ENCODE data around the gene AGPAT4.

DNA sequence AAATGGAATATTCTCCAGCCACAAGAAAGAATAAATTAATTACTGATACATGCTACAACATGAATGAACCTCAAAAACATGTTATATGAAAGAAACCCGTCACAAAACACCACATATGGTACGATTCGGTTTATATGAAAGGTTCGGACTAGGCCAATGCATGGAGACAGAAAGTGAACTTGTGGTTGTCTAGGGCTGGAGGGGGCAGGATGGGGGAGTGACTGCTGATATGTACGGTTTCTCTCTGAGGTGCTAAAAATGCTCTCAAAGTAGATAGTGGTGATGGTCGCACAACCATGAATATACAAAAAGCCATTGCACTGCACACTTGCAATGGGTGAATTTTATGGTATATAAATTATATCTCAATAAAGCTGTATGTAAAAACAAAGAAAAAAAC lies 18.3 kb downstream of the AGPAT4 start:
- no peak for TF ChIP-seq POLR2A (IDR thresholded peaks at IDR 0.05)
- TF ChIP-seq, protein P1, sequence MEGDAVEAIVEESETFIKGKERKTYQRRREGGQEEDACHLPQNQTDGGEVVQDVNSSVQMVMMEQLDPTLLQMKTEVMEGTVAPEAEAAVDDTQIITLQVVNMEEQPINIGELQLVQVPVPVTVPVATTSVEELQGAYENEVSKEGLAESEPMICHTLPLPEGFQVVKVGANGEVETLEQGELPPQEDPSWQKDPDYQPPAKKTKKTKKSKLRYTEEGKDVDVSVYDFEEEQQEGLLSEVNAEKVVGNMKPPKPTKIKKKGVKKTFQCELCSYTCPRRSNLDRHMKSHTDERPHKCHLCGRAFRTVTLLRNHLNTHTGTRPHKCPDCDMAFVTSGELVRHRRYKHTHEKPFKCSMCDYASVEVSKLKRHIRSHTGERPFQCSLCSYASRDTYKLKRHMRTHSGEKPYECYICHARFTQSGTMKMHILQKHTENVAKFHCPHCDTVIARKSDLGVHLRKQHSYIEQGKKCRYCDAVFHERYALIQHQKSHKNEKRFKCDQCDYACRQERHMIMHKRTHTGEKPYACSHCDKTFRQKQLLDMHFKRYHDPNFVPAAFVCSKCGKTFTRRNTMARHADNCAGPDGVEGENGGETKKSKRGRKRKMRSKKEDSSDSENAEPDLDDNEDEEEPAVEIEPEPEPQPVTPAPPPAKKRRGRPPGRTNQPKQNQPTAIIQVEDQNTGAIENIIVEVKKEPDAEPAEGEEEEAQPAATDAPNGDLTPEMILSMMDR (IDR thresholded peaks at IDR 0.05) = no peak
- TF ChIP-seq EP300 (IDR thresholded peaks at IDR 0.05) = no peak
